GM19239 (cell line): Measurements from ENCODE around the gene MTUS2.
"Not testable (repeated sequence)": the region's sequence is repeated elsewhere in the genome, so short reads cannot be mapped to it uniquely, and the experiment has no call there.

Experiments used
- DNase-seq: peaks from one replicate; pipeline ENCODE4 v3.0.0; 2011; ENCODE audit warnings: low spot score; ENCODE audit not compliant: insufficient read length
- FAIRE-seq: peaks from 2 replicates; lab custom pipeline; 2011; peaks lifted over from hg19 to GRCh38; lab: Jason Lieb, UNC

The MTUS2 gene

GRCh38 chr13:29279356-29280254 is 459.5 kb downstream of the MTUS2 start:
- FAIRE-seq (no peak), DNase-seq (no peak)

- DNase-seq (no peak), FAIRE-seq (no peak)
Observed at GRCh38 chr13:29281932-29282495, 461.9 kb downstream of the MTUS2 start.

DNA sequence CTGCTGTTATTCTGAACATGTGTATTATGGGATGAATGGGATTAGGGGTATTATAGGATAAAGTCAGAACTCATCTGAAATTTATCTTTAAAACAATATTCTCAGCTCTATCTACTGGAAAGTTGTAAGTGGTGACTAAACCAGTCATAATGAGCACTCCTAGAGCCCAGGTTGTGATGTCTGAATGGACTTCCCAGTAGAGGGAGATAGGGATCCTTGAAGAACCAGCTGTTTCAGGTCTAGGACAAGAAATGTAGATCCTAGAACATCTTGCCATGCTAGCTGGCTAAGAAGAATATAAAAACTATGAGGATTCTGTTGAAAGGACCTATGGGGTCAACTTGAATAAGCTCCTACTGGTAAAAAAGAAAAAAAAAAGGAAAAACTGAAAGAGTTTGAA is 464.6 kb downstream of the MTUS2 start:
- FAIRE-seq (no peak), DNase-seq (no peak)

DNA sequence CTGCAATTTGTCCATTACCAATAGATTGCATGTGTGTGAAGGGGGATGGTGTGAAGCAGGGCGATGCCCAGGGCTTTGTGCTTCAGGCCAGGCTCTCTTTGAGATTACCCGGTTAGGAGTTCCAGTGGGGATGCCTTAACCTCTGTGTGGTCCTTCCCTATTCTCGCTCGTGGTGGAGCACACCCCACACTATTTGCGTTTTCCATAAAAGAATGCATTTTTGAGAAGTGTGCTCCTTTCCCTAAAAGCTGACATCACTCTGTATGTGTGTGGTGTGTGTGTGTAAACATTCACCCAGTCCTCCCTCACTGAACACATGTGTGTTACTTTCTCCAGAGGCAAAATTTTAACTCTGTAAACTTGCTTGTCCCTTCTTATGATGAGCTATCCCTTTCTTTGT is 467.1 kb downstream of the MTUS2 start:
- no peak for DNase-seq
- FAIRE-seq, result no peak

DNA sequence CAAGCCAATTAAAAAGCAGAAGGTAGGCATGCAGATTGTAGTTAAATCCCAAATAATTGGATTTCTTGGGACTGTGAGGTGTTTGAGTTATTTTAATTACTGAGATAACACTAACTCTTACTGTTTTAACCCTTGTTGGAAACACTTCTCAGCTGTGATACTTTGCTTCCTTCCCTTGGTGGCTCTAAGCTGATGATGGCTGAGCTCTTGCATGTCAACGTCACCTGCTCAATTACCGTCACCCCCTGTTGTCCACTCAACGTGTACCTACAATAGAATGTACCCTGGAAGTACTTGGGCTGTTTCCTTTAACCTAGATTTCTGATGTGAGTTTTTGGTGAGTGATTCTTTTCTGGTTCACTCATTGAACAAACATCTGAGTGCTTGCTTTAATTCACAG is 471.9 kb downstream of the MTUS2 start:
- no peak for DNase-seq
- FAIRE-seq, result no peak

DNA sequence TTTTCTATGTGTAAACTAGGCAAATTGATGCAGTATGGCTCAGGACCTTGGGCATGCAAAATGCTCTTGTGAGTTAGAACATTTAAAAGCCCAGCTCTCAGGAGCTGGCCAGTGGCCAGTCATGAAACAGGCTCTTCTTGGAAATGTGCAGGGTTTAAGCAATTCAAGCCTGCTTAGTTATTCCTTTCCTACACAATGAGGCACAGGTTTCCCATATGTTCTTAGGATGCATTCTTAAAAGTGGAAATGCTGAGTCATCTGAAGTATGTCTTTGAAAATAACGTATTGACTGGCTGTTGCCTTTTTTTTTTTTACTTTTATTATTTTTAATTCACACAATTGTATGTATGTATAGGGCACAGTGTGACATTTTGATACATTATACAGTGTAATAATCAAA is 474.7 kb downstream of the MTUS2 start:
- DNase-seq (no peak), FAIRE-seq (no peak)

DNA sequence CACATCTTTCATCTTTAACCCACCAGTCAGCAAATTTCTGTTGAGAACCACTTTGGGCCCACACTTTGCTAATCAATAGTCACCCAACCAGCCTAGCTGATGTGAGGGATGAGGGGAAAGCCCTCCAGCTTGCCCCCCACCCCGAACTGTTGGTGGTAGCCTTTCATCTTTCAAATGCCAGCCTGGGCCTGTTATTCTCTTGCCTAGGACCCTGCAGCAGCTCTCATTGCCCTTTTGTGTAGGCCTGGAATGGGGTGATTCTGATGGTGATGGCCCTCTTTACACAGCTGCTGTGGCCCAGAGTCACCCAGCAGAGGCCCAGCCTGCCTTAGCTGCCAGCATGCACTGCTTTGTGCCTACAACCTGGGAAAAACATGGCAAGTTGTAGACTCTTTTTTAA is 480.9 kb downstream of the MTUS2 start:
- no peak for DNase-seq
- no peak for FAIRE-seq

- DNase-seq (no peak), FAIRE-seq (no peak)
Observed at GRCh38 chr13:29304148-29304547, 484.0 kb downstream of the MTUS2 start.

- FAIRE-seq (no peak), DNase-seq (no peak)
Observed at GRCh38 chr13:29310806-29311205, 490.7 kb downstream of the MTUS2 start.

- DNase-seq (no peak), FAIRE-seq (no peak)
Observed at GRCh38 chr13:29315847-29316246, 495.7 kb downstream of the MTUS2 start.

DNA sequence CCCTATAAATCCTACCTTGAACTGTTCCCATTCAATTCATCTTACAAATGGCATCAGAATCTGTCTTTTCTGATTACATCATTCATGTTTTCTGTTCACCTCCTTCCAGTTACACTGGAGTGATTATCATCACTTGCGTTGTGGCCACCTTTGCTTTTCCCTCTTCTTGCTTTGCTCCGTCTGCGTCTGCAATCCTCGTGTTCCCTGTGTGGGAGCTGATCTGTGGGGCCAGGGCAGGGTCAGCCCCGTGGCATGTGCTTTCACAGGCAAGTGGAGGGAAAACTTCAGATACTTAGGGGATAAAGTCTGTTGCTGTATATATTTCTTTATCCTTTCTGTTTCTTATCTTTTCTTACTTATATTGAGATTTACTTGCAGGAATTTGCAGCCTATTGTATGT is 497.7 kb downstream of the MTUS2 start:
- FAIRE-seq, result no peak

DNA sequence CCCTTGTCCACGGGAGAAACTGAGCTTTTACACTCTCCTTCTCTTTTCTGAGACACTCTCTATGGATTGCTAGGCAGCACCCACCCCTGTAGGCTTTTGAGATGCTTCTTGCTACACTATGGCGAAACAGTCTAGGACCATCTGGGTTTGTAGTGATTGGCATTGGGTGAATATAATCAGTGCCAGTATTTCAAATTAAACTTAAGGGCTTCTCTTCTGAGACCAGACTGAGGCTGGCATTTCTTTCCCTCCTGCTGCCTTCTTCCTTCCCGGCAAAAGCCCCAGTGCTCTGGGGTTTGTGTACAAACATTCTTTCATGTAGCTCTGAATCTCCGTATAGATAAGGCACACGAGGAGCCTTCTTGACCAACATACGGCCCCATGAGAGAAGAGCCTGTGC is 498.6 kb downstream of the MTUS2 start:
- no peak for DNase-seq
- FAIRE-seq, result no peak

More for the DNA sequence above, 497.7 kb downstream of the MTUS2 start:
- DNase-seq, result no peak

GRCh38 chr13:29319451-29319850 is 499.3 kb downstream of the MTUS2 start:
- FAIRE-seq, result no peak
- DNase-seq, result no peak

DNA sequence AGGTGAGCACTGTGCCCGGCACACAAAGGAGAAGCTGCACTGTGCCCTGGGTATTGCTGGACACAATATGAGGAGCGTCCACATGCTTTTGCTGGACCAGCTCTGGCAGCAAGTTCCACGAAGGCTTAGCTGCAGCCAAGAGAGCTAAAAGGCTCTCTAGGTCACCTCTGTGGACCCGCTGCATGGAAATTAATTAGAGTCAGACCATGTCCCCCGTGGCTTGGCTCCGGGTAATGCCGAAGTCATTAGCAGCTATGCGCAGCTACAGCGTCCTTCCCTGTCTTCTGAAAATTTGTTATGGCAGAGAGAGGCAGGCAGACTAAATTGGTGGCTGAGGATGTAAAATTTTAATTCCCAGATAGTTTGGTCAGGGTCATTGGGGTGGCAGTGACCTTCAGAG is 503.8 kb downstream of the MTUS2 start:
- DNase-seq (no peak), FAIRE-seq (no peak)

DNA sequence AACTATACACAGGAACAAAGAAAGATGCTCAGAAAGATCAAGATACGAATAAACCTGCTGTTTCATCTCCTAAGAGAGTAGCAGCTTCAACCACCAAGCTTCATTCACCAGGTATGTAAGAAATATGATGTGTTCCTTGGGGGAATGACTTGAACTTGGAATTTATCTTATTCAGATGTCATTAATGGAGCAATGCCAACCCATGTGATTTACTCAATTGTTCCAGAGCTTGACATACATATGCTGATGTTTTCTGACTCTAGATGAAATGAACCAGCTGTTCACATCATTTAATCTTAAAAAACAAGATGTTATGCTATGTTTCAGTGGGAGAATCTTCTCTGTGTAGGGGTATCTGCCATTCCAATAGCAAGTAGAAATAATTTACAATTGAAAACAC is 504.5 kb downstream of the MTUS2 start:
- no peak for FAIRE-seq
- no peak for DNase-seq

DNA sequence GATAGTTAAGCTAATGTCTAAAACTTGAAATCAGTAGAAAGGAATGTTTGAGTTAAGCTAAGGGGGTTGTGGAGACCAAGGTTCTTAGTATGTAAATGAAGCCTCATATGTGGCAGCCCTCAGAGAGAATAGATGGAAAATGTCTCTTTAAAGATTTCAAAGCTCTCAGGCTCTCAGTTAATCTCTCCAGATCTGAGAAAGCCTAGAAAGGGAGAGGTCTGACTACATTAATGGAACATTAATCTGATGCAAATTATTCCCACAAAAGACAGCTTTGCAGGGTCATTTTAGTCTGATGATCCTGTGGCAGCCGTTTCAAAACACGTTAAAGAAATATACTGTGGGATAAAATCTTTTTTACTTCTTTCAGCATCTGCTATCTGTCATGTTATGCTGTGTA is 508.4 kb downstream of the MTUS2 start:
- FAIRE-seq (no peak), DNase-seq (no peak)

DNA sequence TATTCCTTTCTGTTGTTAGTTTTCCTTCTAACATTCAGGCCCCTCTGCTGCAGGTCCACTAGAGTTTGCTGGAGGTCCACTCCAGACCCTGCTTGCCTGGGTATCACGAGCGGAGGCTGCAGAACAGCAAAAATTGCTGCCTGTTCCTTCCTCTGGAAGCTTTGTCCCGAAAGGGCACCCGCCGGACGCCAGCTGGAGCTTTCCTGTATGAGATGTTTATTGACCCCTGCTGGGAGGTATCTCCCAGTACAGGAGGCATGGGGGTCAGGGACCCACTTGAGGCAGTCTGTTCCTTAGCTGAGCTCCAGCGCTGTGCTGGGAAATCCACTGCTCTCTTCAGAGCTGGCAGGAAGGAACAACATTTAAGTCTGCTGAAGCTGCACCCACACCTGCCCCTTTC is 516.2 kb downstream of the MTUS2 start:
- FAIRE-seq (no peak), DNase-seq (no peak)

DNA sequence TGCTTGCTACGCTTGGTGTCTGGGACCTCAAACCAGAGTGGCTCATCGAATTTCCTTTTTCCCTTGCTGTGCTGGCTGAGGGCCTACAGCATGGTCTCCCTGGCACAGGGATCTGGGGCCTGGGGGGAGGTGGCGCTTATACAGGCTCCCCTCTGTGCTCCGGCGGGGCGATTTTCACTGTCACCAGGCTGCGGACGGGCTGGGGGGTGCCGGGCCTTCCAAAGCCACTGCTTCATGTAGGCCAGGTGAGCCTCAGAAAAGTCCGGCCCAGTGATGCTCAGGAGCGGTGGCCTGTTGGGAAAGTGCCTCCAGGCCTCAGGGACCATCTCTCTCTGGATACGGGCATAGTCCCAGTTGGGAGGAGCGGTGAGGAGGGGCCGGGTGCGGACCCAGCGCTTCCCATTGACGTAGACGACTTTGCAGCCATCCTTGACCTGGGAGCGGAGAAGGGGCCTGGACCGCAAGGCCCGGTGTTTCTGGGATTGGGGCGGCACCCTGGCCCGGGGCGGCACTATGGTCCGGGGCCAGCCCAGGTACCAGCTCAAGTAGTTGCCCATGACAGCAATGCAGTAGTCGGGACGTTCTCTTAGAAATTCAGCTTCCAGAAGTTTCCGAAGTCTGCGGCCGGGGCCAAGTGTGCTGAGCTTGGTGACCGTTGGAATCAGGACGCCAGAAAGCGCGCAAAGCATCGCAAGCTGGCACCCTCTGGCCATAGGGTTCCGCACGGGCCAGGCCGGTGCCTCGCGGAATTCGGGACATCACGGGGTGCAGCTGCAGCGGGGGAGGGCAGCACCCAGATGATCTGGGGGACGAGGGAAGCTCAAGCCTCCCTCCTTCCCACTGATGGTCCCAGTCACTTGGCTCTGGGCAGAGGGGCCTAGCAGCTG is 519.5 kb downstream of the MTUS2 start:
- no peak for DNase-seq
- no peak for FAIRE-seq

GRCh38 chr13:29345860-29346582 is 525.9 kb downstream of the MTUS2 start:
- FAIRE-seq, result not testable (repeated sequence)

DNA sequence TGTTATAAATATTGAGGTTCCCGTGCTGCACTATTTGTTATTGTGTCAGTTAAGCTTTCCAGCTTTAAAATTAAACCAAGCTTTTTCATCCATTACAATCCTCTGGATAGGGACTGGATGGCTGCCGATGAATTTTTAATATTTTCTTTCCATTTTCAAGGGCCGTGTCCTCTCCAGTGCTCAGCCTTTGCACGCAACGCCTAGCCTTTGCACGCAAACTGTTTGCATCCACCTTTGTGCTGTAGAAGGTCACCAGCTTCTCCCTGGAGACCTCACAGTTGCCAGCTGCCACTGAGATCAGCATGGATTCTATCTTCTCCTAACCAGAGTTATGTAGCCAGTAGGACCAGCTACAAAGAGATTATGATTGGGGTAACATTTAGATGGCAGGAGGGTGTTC is 534.9 kb downstream of the MTUS2 start:
- no peak for FAIRE-seq
- no peak for DNase-seq

More at GRCh38 chr13:29345860-29346582, 525.9 kb downstream of the MTUS2 start:
- DNase-seq, result not testable (repeated sequence)
